ENCODE data around the gene PARP12.

GRCh38 chr7:140004672-140005071, 58.1 kb downstream of the PARP12 start:
- no peak for TF ChIP-seq EZH2 (IDR thresholded peaks at IDR 0.05; ENCODE audit: borderline replicate concordance, low read length)
- no peak for TF ChIP-seq CTCF (IDR thresholded peaks at IDR 0.05; ENCODE audit: low read length)
